GM11168 (cell line): ENCODE results near the gene JARID2.

Experiments used
- in situ Hi-C: fragments of 300-500 bp; cut with MboI; formaldehyde crosslinking; loops from one replicate; pipeline ENCODE4 v1.12.0; 2022; ENCODE audit warnings: low sequenced_read_pairs; ENCODE audit not compliant: unreplicated experiment

The JARID2 gene

GRCh38 chr6:15569035-15569995, 323.4 kb downstream of the JARID2 start:
- in situ Hi-C loops: no loop called here

GRCh38 chr6:15570171-15570570, 324.3 kb downstream of the JARID2 start:
- in situ Hi-C loops: no loop called here
